Neural cell (in vitro differentiated cells): Measurements from ENCODE around the gene ZBTB21. TPM values are rescaled to one million over a fixed set of nuclear protein-coding genes. Genes with fewer than 3 reads are reported as not detected.

Source experiments
- H2AFZ ChIP-seq: fragments of 200-600, 300-800 bp; sonication (generic), shearing (Covaris generic); 2 replicates; pipeline ENCODE4 v1.6.0; 2014; ENCODE audit warnings: low read depth, mild to moderate bottlenecking, antibody characterized with exemption, low read length, moderate library complexity
- H3F3A ChIP-seq: fragments of 200-600 bp; shearing (Covaris generic); 2 replicates; pipeline ENCODE4 v1.6.1; 2016; ENCODE audit warnings: mild to moderate bottlenecking, moderate library complexity, mixed read lengths, antibody characterized with exemption, low read length; ENCODE audit not compliant: insufficient read depth, poor library complexity, severe bottlenecking
- H3K27ac ChIP-seq: fragments of 200-600, 300-800 bp; sonication (generic), shearing (Covaris generic); 2 replicates; pipeline ENCODE4 v1.5.1; 2014; ENCODE audit warnings: mild to moderate bottlenecking, low read length, moderate library complexity
- H3K27me3 ChIP-seq: fragments of 300-800, 200-600 bp; sonication (generic), shearing (Covaris generic); 2 replicates; pipeline ENCODE4 v1.6.0; 2014; ENCODE audit warnings: mild to moderate bottlenecking, low read depth, low read length, moderate library complexity; ENCODE audit not compliant: insufficient read depth
- H3K36me3 ChIP-seq: fragments of 300-800, 200-600 bp; sonication (generic), shearing (Covaris generic); 2 replicates; pipeline ENCODE4 v1.5.1; 2014; ENCODE audit warnings: mild to moderate bottlenecking, antibody characterized with exemption, low read length, moderate library complexity; ENCODE audit not compliant: insufficient read depth
- H3K4me2 ChIP-seq: fragments of 300-800, 200-600 bp; sonication (generic), shearing (Covaris generic); 2 replicates; pipeline ENCODE4 v1.6.0; 2014; ENCODE audit warnings: mild to moderate bottlenecking, low read length
- H3K4me3 ChIP-seq: fragments of 300-800, 200-600 bp; sonication (generic), shearing (Covaris generic); 2 replicates; pipeline ENCODE4 v1.5.1; 2014; ENCODE audit warnings: mild to moderate bottlenecking, low read length, moderate library complexity
- H3K79me2 ChIP-seq: fragments of 200-600 bp; shearing (Covaris generic); replicated peaks from 2 replicates; pipeline ENCODE4 v1.6.0; 2014; ENCODE audit warnings: mild to moderate bottlenecking, low read length, moderate library complexity; ENCODE audit not compliant: insufficient read depth
- H3K9ac ChIP-seq: fragments of 300-800, 200-600 bp; sonication (generic), shearing (Covaris generic); 2 replicates; pipeline ENCODE4 v1.6.1; 2016; ENCODE audit warnings: mild to moderate bottlenecking, low read length, mixed read lengths
- H3K9me2 ChIP-seq: fragments of 200-600 bp; shearing (Covaris generic); 2 replicates; pipeline ENCODE4 v1.6.1; 2016; ENCODE audit warnings: mild to moderate bottlenecking, low read length, mixed read lengths; ENCODE audit not compliant: insufficient read depth
- H3K9me3 ChIP-seq: fragments of 200-600, 300-800 bp; sonication (generic), shearing (Covaris generic); 2 replicates; pipeline ENCODE4 v1.6.1; 2016; ENCODE audit warnings: mild to moderate bottlenecking, mixed run types, low read length, moderate library complexity, mixed read lengths
- H4K20me1 ChIP-seq: fragments of 200-600 bp; shearing (Covaris generic); 2 replicates; pipeline ENCODE4 v1.6.1; 2016; ENCODE audit warnings: mild to moderate bottlenecking, mixed run types; ENCODE audit not compliant: insufficient read depth
- EP300 ChIP-seq: fragments of 450-650 bp; conservative IDR thresholded peaks from 2 replicates; pipeline ENCODE4 v1.6.1; 2014; ENCODE audit warnings: antibody characterized with exemption, mild to moderate bottlenecking, moderate library complexity; ENCODE audit not compliant: poor library complexity, severe bottlenecking
- EZH2 ChIP-seq: fragments of 200-600, 300-800 bp; shearing (Covaris generic), sonication (generic); IDR thresholded peaks from 2 replicates; pipeline ENCODE4 v1.6.1; 2014; ENCODE audit warnings: antibody characterized with exemption, low read length, borderline replicate concordance, mild to moderate bottlenecking; ENCODE audit not compliant: insufficient read depth, poor library complexity, severe bottlenecking
- MXI1 ChIP-seq: fragments of 450-650 bp; conservative IDR thresholded peaks from 2 replicates; pipeline ENCODE4 v1.6.1; 2014; ENCODE audit warnings: antibody characterized with exemption, mild to moderate bottlenecking; ENCODE audit not compliant: poor library complexity, severe bottlenecking
- POLR2AphosphoS5 ChIP-seq: IDR thresholded peaks from 2 replicates; pipeline ENCODE4 v1.6.1; 2012
- RAD21 ChIP-seq: fragments of 450-650 bp; conservative IDR thresholded peaks from 2 replicates; pipeline ENCODE4 v1.6.1; 2014; ENCODE audit warnings: antibody characterized with exemption, mild to moderate bottlenecking, moderate library complexity
- REST ChIP-seq: IDR thresholded peaks from 2 replicates; pipeline ENCODE4 v1.6.1; 2012; ENCODE audit warnings: borderline replicate concordance
- SMC3 ChIP-seq: fragments of 450-650 bp; conservative IDR thresholded peaks from 2 replicates; pipeline ENCODE4 v1.6.1; 2014; ENCODE audit warnings: antibody characterized with exemption, mild to moderate bottlenecking, moderate library complexity; ENCODE audit not compliant: poor library complexity
- TAF1 ChIP-seq: IDR thresholded peaks from 2 replicates; pipeline ENCODE4 v1.6.1; 2012; ENCODE audit warnings: low read depth
- polyA plus RNA-seq: library from polyadenylated mRNA; depleted of rRNA; stranded (reverse); fragments of >200 nt; gene quantifications from 2 replicates; pipeline ENCODE4 v1.2.3, GENCODE V29; 2014
- TF ChIP-seq, protein P1 (sequence below): fragments of 450-650 bp; IDR thresholded peaks from 2 replicates; pipeline ENCODE4 v1.5.1; 2014; ENCODE audit warnings: antibody characterized with exemption, mild to moderate bottlenecking, moderate library complexity; ENCODE audit not compliant: poor library complexity, severe bottlenecking

The ZBTB21 gene
- polyA plus RNA-seq, 1 donor from 2014 or later = 8.0 TPM

- Histone ChIP-seq H3K9me3 (no peaks in the 10 kb centered on the region), H3K9me2 (no peaks in the 10 kb centered on the region), H3K79me2 (no peaks in the 10 kb centered on the region), H3K4me2 (no peak overlapping the region), H3K27me3 (peaks cover 8% of the 10 kb centered on the region), H3F3A (no peaks in the 10 kb centered on the region), H4K20me1 (no peaks in the 10 kb centered on the region), H3K9ac (no peak overlapping the region), H3K36me3 (no peaks in the 10 kb centered on the region), H3K27ac (no peak overlapping the region), H2AFZ (no peak overlapping the region), H3K4me3 (no peak overlapping the region)
- TF ChIP-seq, protein P1, sequence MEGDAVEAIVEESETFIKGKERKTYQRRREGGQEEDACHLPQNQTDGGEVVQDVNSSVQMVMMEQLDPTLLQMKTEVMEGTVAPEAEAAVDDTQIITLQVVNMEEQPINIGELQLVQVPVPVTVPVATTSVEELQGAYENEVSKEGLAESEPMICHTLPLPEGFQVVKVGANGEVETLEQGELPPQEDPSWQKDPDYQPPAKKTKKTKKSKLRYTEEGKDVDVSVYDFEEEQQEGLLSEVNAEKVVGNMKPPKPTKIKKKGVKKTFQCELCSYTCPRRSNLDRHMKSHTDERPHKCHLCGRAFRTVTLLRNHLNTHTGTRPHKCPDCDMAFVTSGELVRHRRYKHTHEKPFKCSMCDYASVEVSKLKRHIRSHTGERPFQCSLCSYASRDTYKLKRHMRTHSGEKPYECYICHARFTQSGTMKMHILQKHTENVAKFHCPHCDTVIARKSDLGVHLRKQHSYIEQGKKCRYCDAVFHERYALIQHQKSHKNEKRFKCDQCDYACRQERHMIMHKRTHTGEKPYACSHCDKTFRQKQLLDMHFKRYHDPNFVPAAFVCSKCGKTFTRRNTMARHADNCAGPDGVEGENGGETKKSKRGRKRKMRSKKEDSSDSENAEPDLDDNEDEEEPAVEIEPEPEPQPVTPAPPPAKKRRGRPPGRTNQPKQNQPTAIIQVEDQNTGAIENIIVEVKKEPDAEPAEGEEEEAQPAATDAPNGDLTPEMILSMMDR = no peak
- TF ChIP-seq TAF1 (no peak), REST (no peak), POLR2AphosphoS5 (no peak), RAD21 (no peak), EZH2 (no peak), EP300 (no peak)
Observed at GRCh38 chr21:41957991-41958766, 52.0 kb downstream of the ZBTB21 start.

GRCh38 chr21:41956926-41957729 is 53.0 kb downstream of the ZBTB21 start:
- Histone ChIP-seq H3K27me3 (peaks cover 18% of the 10 kb centered on the region), H4K20me1 (no peaks in the 10 kb centered on the region), H3K4me3 (no peak overlapping the region), H3F3A (no peaks in the 10 kb centered on the region), H3K9me3 (no peaks in the 10 kb centered on the region), H2AFZ (no peak overlapping the region), H3K9ac (no peak overlapping the region), H3K79me2 (no peaks in the 10 kb centered on the region), H3K27ac (no peak overlapping the region), H3K36me3 (no peaks in the 10 kb centered on the region), H3K9me2 (no peaks in the 10 kb centered on the region), H3K4me2 (no peak overlapping the region)
- TF ChIP-seq MXI1 (no peak), RAD21 (no peak), EZH2 (no peak), EP300 (no peak), REST (no peak), TAF1 (no peak), POLR2AphosphoS5 (no peak), SMC3 (no peak)
- TF ChIP-seq, protein P1 = no peak
